CD8-positive, alpha-beta memory T cell (primary cell): ENCODE results near the gene NOC2L. TPM values are rescaled to one million over a fixed set of nuclear protein-coding genes. Genes with fewer than 3 reads are reported as not detected.

Experiments used
- CTCF ChIA-PET: fragments of 350-600 bp; sonication (Branson Sonifier 250); formaldehyde crosslinking; loops from one replicate; lab custom pipeline; 2021; ENCODE audit warnings: antibody characterized with exemption; lab: Charles Lee
- POLR2A ChIA-PET: fragments of 350-600 bp; sonication (Branson Sonifier 250); formaldehyde crosslinking; loops from one replicate; lab custom pipeline; 2021; ENCODE audit warnings: antibody characterized with exemption; lab: Charles Lee
- DNase-seq, 5 donors: peaks; one replicate each; pipeline versions ENCODE4 v3.0.0 to v3.0.0-alpha.2; 2020 to 2022; ENCODE audit warnings: mixed read lengths in 1 of 5
- H3K27ac ChIP-seq: one replicate; pipeline ENCODE4 v1.7.0; 2013; ENCODE audit warnings: low read depth, mild to moderate bottlenecking, low read length, moderate library complexity
- H3K27me3 ChIP-seq: 2 replicates; pipeline ENCODE4 v1.7.0; 2013; ENCODE audit warnings: low read length, mild to moderate bottlenecking; ENCODE audit not compliant: insufficient read depth, poor library complexity, severe bottlenecking
- H3K36me3 ChIP-seq: 2 replicates; pipeline ENCODE4 v1.7.0; 2013; ENCODE audit warnings: mild to moderate bottlenecking, low read length, moderate library complexity; ENCODE audit not compliant: insufficient read depth
- H3K4me1 ChIP-seq: 2 replicates; pipeline ENCODE4 v1.7.0; 2013; ENCODE audit warnings: mild to moderate bottlenecking, low read length, moderate library complexity; ENCODE audit not compliant: insufficient read depth
- H3K4me3 ChIP-seq: 2 replicates; pipeline ENCODE4 v1.7.0; 2013; ENCODE audit warnings: mild to moderate bottlenecking, low read length
- H3K9me3 ChIP-seq: 2 replicates; pipeline ENCODE4 v1.7.0; 2013; ENCODE audit warnings: mild to moderate bottlenecking, low read length
- H3K27ac Mint-ChIP-seq, 8 donors: one replicate each; pipeline ENCODE4 v1.8.0; 2020 to 2021; ENCODE audit warnings: mixed read lengths in 8 of 8, mild to moderate bottlenecking in 6 of 8, inconsistent platforms in 3 of 8, moderate library complexity in 3 of 8
- H3K27me3 Mint-ChIP-seq, 2 donors: one replicate each; pipeline ENCODE4 v1.8.0; 2020 to 2021; ENCODE audit warnings: mixed read lengths in 2 of 2, mild to moderate bottlenecking in 1 of 2, moderate library complexity in 1 of 2
- H3K36me3 Mint-ChIP-seq, 3 donors: one replicate each; pipeline ENCODE4 v1.8.0; 2020 to 2021; ENCODE audit warnings: mixed read lengths in 3 of 3, inconsistent platforms in 1 of 3, mild to moderate bottlenecking in 1 of 3
- H3K4me1 Mint-ChIP-seq, 3 donors: one replicate each; pipeline ENCODE4 v1.8.0; 2020 to 2021; ENCODE audit warnings: mixed read lengths in 3 of 3, inconsistent platforms in 1 of 3, mild to moderate bottlenecking in 1 of 3
- H3K4me3 Mint-ChIP-seq, 7 donors: one replicate each; pipeline ENCODE4 v1.8.0; 2020 to 2021; ENCODE audit warnings: mixed read lengths in 7 of 7, mild to moderate bottlenecking in 6 of 7, moderate library complexity in 4 of 7, inconsistent platforms in 2 of 7
- H3K9me3 Mint-ChIP-seq, 5 donors: one replicate each; pipeline ENCODE4 v1.8.0; 2020 to 2022; ENCODE audit warnings: mixed read lengths in 5 of 5, mild to moderate bottlenecking in 3 of 5, moderate library complexity in 2 of 5, inconsistent platforms in 1 of 5
- polyA plus RNA-seq: library from polyadenylated mRNA; unstranded; fragments of 300-500 nt; fragmentation: Illumina TruSeq; gene quantifications from one replicate; pipeline ENCODE4 v1.2.3, GENCODE V29; 2021
- total RNA-seq, 2 experiments: library from RNA; stranded (reverse); gene quantifications; one replicate each; pipeline ENCODE4 v1.2.3, GENCODE V29; 2021

Gene NOC2L
- total and polyA plus RNA-seq, 3 experiments from 2014 or later, result 72.3 to 187 (median 175) TPM

DNA sequence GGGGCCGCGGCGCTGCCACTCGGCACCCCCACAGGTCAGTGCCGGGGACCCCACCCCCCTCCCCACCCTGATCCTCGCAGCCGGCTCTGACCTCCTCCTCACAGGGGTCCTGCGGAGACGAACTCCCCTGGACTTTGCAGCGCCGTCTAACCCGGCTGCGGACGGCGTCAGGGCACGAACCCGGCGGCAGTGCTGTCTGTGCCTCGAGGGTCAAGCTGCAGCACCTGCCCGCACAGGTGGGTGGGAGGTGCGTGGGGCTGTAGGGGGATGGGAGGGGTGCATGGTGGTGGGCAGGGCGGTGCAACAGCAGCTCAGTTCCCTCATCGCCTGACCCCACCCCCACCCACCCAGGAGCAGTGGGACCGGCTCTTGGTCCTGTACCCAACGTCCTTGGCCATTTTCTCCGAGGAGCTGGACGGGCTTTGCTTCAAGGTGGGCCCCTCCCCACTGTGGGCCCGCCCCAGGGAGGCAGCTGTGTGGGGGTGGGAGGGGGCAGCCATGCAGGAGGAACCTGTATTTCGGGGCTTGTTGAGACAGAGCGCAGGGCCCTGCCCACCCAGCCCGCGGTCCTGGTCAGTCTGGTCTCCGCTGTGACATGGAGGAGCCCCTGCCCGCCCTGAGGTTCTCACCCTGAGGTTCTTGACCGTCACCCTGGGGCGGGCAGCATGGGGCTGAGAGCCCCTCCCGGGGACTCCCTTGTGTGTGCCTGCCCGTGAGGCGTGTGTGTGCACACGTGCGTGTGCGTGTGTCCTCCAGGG is 12.1 kb upstream of the NOC2L start:
- Histone ChIP-seq H3K27ac (no peak overlapping the region), H3K36me3 (no peaks in the 10 kb centered on the region), H3K27me3 (peaks cover 6% of the 10 kb centered on the region), H3K4me1 (peaks cover 10% of the 10 kb centered on the region), H3K9me3 (no peaks in the 10 kb centered on the region), H3K4me3 (no peak overlapping the region)
- no peak overlapping the region for H3K27ac Mint-ChIP-seq
- H3K36me3 Mint-ChIP-seq, result no peaks in the 10 kb centered on the region
- DNase-seq, result no peak
- ChIA-PET POLR2A (no interaction called here), CTCF (no interaction called here)
- H3K9me3 Mint-ChIP-seq, result no peaks in the 10 kb centered on the region
- H3K4me1 Mint-ChIP-seq, result peaks cover 0 to 18% (median 6%) of the 10 kb centered on the region in 3 donors
- H3K27me3 Mint-ChIP-seq, result peaks cover 8 to 20% of the 10 kb centered on the region in 2 donors
- H3K4me3 Mint-ChIP-seq, result no peak overlapping the region

- no peak overlapping the region for H3K27ac Mint-ChIP-seq
- H3K9me3 Mint-ChIP-seq, result no peaks in the 10 kb centered on the region
- no peak overlapping the region for H3K27ac ChIP-seq
- no peak for DNase-seq
- H3K4me3 ChIP-seq, result no peak overlapping the region
- ChIA-PET CTCF (interaction anchor here (0.7 kb wide), 1 partner anchor 13 kb away, joined by 3 read pairs; no protein-coding TSS in a partner anchor), POLR2A (interaction anchor here (0.6 kb wide), 1 partner anchor 12 kb away, joined by 3 read pairs; the partner anchor contains the start of gene NOC2L)
- no peaks in the 10 kb centered on the region for H3K9me3 ChIP-seq
- H3K4me3 Mint-ChIP-seq, result no peak overlapping the region
- H3K36me3 Mint-ChIP-seq, result no peaks in the 10 kb centered on the region
- no peaks in the 10 kb centered on the region for H3K36me3 ChIP-seq
- peaks cover 6% of the 10 kb centered on the region for H3K4me1 ChIP-seq
- H3K27me3 Mint-ChIP-seq, result peaks cover 6 to 15% of the 10 kb centered on the region in 2 donors
- H3K4me1 Mint-ChIP-seq, result peaks cover 0 to 19% (median 0%) of the 10 kb centered on the region in 3 donors
- peaks cover 6% of the 10 kb centered on the region for H3K27me3 ChIP-seq
Measured at GRCh38 chr1:970242-970972, 11.4 kb upstream of the NOC2L start.

DNA sequence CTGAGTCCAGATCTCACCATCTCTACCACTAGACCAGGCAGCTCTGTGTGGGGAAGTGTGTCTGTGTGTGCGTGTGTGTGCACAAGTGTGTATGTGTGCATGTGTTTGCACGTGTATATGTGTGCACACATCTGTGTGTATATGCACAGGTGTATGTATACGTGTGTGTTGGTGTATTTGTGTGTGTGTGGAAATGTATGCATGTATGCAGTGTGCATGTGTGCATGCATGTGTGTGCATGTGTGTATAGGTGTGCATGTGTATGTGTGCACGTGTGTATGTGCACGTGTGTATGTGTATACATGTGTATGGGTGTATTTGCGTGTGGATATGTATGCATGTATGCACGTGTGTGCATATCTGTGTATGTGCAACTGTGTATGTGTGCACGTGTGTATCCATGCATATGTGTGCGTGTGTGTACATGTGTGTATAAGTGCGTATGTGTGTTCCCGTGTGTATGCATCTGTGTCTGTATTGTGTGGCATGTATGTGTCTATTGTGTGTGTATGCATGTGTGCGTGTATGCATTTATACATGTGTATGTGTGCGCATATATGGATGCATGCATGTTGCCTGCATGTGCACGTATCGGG is 10.3 kb upstream of the NOC2L start:
- no peak overlapping the region for H3K4me3 ChIP-seq
- peaks cover 6% of the 10 kb centered on the region for H3K27me3 ChIP-seq
- Mint-ChIP-seq H3K27me3 (peaks cover 4 to 7% of the 10 kb centered on the region in 2 donors), H3K27ac (no peak overlapping the region), H3K36me3 (peaks cover 0 to 1% (median 0%) of the 10 kb centered on the region in 3 donors), H3K4me1 (peaks cover 0 to 19% (median 0%) of the 10 kb centered on the region in 3 donors), H3K4me3 (peak overlapping the region in 2 of 7 donors; percentile 24 to 68), H3K9me3 (no peaks in the 10 kb centered on the region)
- H3K9me3 ChIP-seq, result no peaks in the 10 kb centered on the region
- peaks cover 6% of the 10 kb centered on the region for H3K4me1 ChIP-seq
- H3K36me3 ChIP-seq, result no peaks in the 10 kb centered on the region
- no peak for DNase-seq
- ChIA-PET POLR2A (no interaction called here), CTCF (no interaction called here)
- H3K27ac ChIP-seq, result no peak overlapping the region

GRCh38 chr1:967466-968343 is 8.6 kb upstream of the NOC2L start:
- Histone ChIP-seq H3K4me1 (peaks cover 6% of the 10 kb centered on the region), H3K9me3 (no peaks in the 10 kb centered on the region), H3K27ac (no peak overlapping the region), H3K4me3 (no peak overlapping the region), H3K27me3 (peaks cover 6% of the 10 kb centered on the region), H3K36me3 (no peaks in the 10 kb centered on the region)
- Mint-ChIP-seq H3K27me3 (peaks cover 3 to 4% of the 10 kb centered on the region in 2 donors), H3K9me3 (no peaks in the 10 kb centered on the region), H3K27ac (no peak overlapping the region), H3K4me1 (peaks cover 0 to 19% (median 0%) of the 10 kb centered on the region in 3 donors), H3K36me3 (peaks cover 0 to 10% (median 0%) of the 10 kb centered on the region in 3 donors), H3K4me3 (peak overlapping the region in 4 of 7 donors; percentile 20 to 88 (median 70))
- no peak for DNase-seq
- CTCF ChIA-PET, result interaction anchor here (1.2 to 1.3 kb wide), 4 partner anchors 8 to 96 kb away, joined by 3 to 5 read pairs (median 4); no protein-coding TSS in a partner anchor
- POLR2A ChIA-PET, result interaction anchor here (0.6 kb wide), 2 partner anchors 35 to 1618 kb away, joined by 3 read pairs; no protein-coding TSS in a partner anchor

- peak; percentile 53 to 84 (median 68) for DNase-seq
- Histone ChIP-seq H3K9me3 (no peaks in the 10 kb centered on the region), H3K27me3 (peaks cover 5% of the 10 kb centered on the region), H3K27ac (peak overlapping the region; percentile 51), H3K4me1 (peaks cover 6% of the 10 kb centered on the region), H3K36me3 (no peaks in the 10 kb centered on the region), H3K4me3 (peak overlapping the region; percentile 71)
- CTCF ChIA-PET, result interaction anchor here (1.1 to 1.3 kb wide), 5 partner anchors 9 to 97 kb away, joined by 3 to 5 read pairs (median 4); no protein-coding TSS in a partner anchor
- Mint-ChIP-seq H3K27me3 (peaks cover 3 to 4% of the 10 kb centered on the region in 2 donors), H3K4me3 (peak overlapping the region; percentile 73 to 89 (median 81)), H3K9me3 (no peaks in the 10 kb centered on the region), H3K27ac (peak overlapping the region in 3 of 8 donors; percentile 68 to 78 (median 72)), H3K36me3 (peaks cover 0 to 12% (median 0%) of the 10 kb centered on the region in 3 donors), H3K4me1 (peaks cover 0 to 22% (median 3%) of the 10 kb centered on the region in 3 donors)
- POLR2A ChIA-PET, result interaction anchor here (0.6 kb wide), 2 partner anchors 36 to 1619 kb away, joined by 3 read pairs; no protein-coding TSS in a partner anchor
Measured at GRCh38 chr1:966704-967300, 7.7 kb upstream of the NOC2L start.

DNA sequence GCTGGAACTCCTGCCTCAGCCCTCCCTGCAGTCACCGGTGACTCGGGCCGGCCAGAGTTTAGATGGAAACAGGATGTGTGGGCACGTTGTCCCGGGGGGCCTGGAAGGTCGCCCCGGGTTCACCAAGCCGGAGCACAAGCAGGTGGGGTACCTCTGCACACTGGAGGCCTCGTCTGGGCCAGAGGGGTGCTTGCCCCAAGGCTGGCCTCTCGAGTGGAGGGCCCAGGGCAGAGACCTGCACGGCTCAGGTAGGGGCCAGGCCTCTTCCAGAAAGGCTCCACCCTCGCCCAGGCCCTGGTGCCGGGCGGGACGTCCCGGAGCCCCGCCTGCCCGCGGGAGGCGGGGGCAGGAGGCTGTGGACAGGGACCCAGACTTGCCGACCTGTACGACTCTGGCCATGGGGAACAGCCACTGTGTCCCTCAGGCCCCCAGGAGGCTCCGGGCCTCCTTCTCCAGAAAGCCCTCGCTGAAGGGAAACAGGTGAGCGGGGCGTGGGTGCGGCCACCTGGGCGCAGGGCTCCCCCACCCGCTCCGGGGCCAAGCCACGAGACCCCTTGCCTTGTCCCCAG is 7.2 kb upstream of the NOC2L start, which contains the start of gene PLEKHN1:
PLEKHN1 (plus strand) TSS at position 348 of the 569 bp plus-strand sequence; CDS start at position 398, 50 bp downstream.
- peak within 1 kb of the TSS; percentile 51 for H3K27ac ChIP-seq
- H3K27me3 Mint-ChIP-seq, result peaks cover 3 to 4% of the 10 kb centered on the region in 2 donors
- no peaks in the 10 kb centered on the region for H3K9me3 Mint-ChIP-seq
- H3K27me3 ChIP-seq, result no peaks in the 10 kb centered on the region
- H3K36me3 Mint-ChIP-seq, result peaks cover 0 to 12% (median 0%) of the 10 kb centered on the region in 3 donors
- peak within 1 kb of the TSS; percentile 71 for H3K4me3 ChIP-seq
- ChIA-PET CTCF (interaction anchor here (1.1 to 1.3 kb wide), 5 partner anchors 10 to 98 kb away, joined by 3 to 5 read pairs (median 4); no protein-coding TSS in a partner anchor), POLR2A (no interaction called here)
- H3K4me1 Mint-ChIP-seq, result peaks cover 0 to 22% (median 3%) of the 10 kb centered on the region in 3 donors
- H3K4me3 Mint-ChIP-seq, result peak within 1 kb of the TSS; percentile 73 to 89 (median 81)
- DNase-seq, result no peak
- peaks cover 12% of the 10 kb centered on the region for H3K4me1 ChIP-seq
- H3K27ac Mint-ChIP-seq, result peak within 1 kb of the TSS in 5 of 8 donors; percentile 35 to 78 (median 68)
- no peaks in the 10 kb centered on the region for H3K36me3 ChIP-seq
- H3K9me3 ChIP-seq, result no peaks in the 10 kb centered on the region
